IMR-90 (cell line): ENCODE results near the gene THAP10. TPM values are rescaled to one million over a fixed set of nuclear protein-coding genes. Genes with fewer than 3 reads are reported as not detected.

Experiments used
- ATAC-seq: fragments of 200-7000 bp; cut with Tn5 transposase; 2 replicates; pipeline ENCODE4 v1.9.1; 2020; ENCODE audit warnings: low read depth, mild to moderate bottlenecking, moderate library complexity
- BruUV-seq: library from RNA; stranded (reverse); fragments of 400-500 nt; replicated peaks from 2 replicates; lab custom pipeline; 2021; lab: Mats Ljungman, UMichigan
- CTCF ChIA-PET: fragments of 300-600 bp; formaldehyde crosslinking; extraction: SDS; loops from one replicate; lab custom pipeline; 2021; ENCODE audit warnings: antibody characterized with exemption; lab: Yijun Ruan, JAX
- POLR2A ChIA-PET: fragments of 300-600 bp; sonication (Branson Sonifier 250); formaldehyde crosslinking; loops from one replicate; lab custom pipeline; 2022; ENCODE audit warnings: antibody characterized with exemption; ENCODE audit not compliant: unreplicated experiment; lab: Charles Lee
- DNase-seq: peaks from one replicate; pipeline ENCODE4 v3.0.0; 2013
- H2AFZ ChIP-seq: replicated peaks from 2 replicates; pipeline ENCODE3; 2013; ENCODE audit warnings: low read length, mild to moderate bottlenecking; ENCODE audit not compliant: poor library complexity
- H2AK5ac ChIP-seq: 2 replicates; pipeline ENCODE4 v1.6.1; 2013; ENCODE audit warnings: low read depth, low read length, inconsistent platforms
- H2AK9ac ChIP-seq: replicated peaks from 2 replicates; pipeline ENCODE3; 2013; ENCODE audit warnings: mild to moderate bottlenecking, low read depth, low read length, moderate library complexity; ENCODE audit not compliant: poor library complexity
- H2BK120ac ChIP-seq: 2 replicates; pipeline ENCODE4 v1.6.1; 2013; ENCODE audit warnings: low read depth, low read length, inconsistent platforms
- H2BK15ac ChIP-seq: 3 replicates; pipeline ENCODE4 v1.6.1; 2013; ENCODE audit warnings: low read depth, low read length, inconsistent platforms
- H2BK20ac ChIP-seq: 2 replicates; pipeline ENCODE4 v1.6.1; 2013; ENCODE audit warnings: low read depth, mild to moderate bottlenecking, inconsistent platforms, low read length, moderate library complexity
- H2BK5ac ChIP-seq: 2 replicates; pipeline ENCODE4 v1.6.1; 2013; ENCODE audit warnings: mild to moderate bottlenecking, low read depth, low read length, inconsistent platforms; ENCODE audit not compliant: poor library complexity, severe bottlenecking
- H3K14ac ChIP-seq: replicated peaks from 2 replicates; pipeline ENCODE4 v1.6.1; 2013; ENCODE audit warnings: low read depth, low read length, inconsistent platforms
- H3K18ac ChIP-seq: 2 replicates; pipeline ENCODE4 v1.6.1; 2013; ENCODE audit warnings: low read depth, low read length, control low read depth
- H3K23ac ChIP-seq: 2 replicates; pipeline ENCODE4 v1.6.1; 2013; ENCODE audit warnings: low read depth, low read length, inconsistent platforms
- H3K27ac ChIP-seq: 2 replicates; pipeline ENCODE4 v1.5.1; 2013; ENCODE audit warnings: mild to moderate bottlenecking, control low read depth, low read length; ENCODE audit not compliant: insufficient read depth
- H3K27me3 ChIP-seq: 2 replicates; pipeline ENCODE4 v1.6.1; 2013; ENCODE audit warnings: low read length; ENCODE audit not compliant: control insufficient read depth, insufficient read depth
- H3K36me3 ChIP-seq: 2 replicates; pipeline ENCODE4 v1.6.1; 2013; ENCODE audit warnings: low read length, mixed read lengths; ENCODE audit not compliant: control insufficient read depth, insufficient read depth
- H3K4ac ChIP-seq: 2 replicates; pipeline ENCODE4 v1.6.1; 2013; ENCODE audit warnings: low read depth, low read length, inconsistent platforms
- H3K4me1 ChIP-seq: 2 replicates; pipeline ENCODE4 v1.6.1; 2013; ENCODE audit warnings: low read length, mixed read lengths; ENCODE audit not compliant: control insufficient read depth, insufficient read depth
- H3K4me2 ChIP-seq: 2 replicates; pipeline ENCODE4 v1.6.1; 2013; ENCODE audit warnings: low read depth, mild to moderate bottlenecking, control low read depth, low read length, moderate library complexity
- H3K4me3 ChIP-seq: 2 replicates; pipeline ENCODE4 v1.5.1; 2013; ENCODE audit warnings: low read depth, mild to moderate bottlenecking, control low read depth, low read length, moderate library complexity; ENCODE audit not compliant: insufficient read depth
- H3K56ac ChIP-seq: 2 replicates; pipeline ENCODE4 v1.6.1; 2013; ENCODE audit warnings: low read length, inconsistent platforms; ENCODE audit not compliant: insufficient read depth; ENCODE audit errors: extremely low read depth
- H3K79me1 ChIP-seq, 2 experiments: 2 replicates each; pipeline ENCODE4 v1.6.1; 2013; ENCODE audit warnings: low read length in 2 of 2, inconsistent platforms in 1 of 2, low read depth in 1 of 2
- H3K9ac ChIP-seq: 2 replicates; pipeline ENCODE4 v1.6.1; 2013; ENCODE audit warnings: low read depth, low read length, control low read depth
- H3K9me1 ChIP-seq: 2 replicates; pipeline ENCODE4 v1.6.1; 2013; ENCODE audit warnings: low read length, inconsistent platforms; ENCODE audit not compliant: insufficient read depth
- H3K9me3 ChIP-seq: 2 replicates; pipeline ENCODE4 v1.6.1; 2013; ENCODE audit warnings: low read length; ENCODE audit not compliant: control insufficient read depth, insufficient read depth
- H4K20me1 ChIP-seq: 2 replicates; pipeline ENCODE4 v1.6.1; 2013; ENCODE audit warnings: low read length, inconsistent platforms; ENCODE audit not compliant: insufficient read depth
- H4K5ac ChIP-seq: 2 replicates; pipeline ENCODE4 v1.6.1; 2013; ENCODE audit warnings: mild to moderate bottlenecking, low read depth, low read length, control low read depth
- H4K8ac ChIP-seq, 2 experiments: 2 replicates each; pipeline ENCODE4 v1.6.1; 2013; ENCODE audit warnings: low read depth in 2 of 2, low read length in 2 of 2, control low read depth in 1 of 2, inconsistent platforms in 1 of 2
- H4K91ac ChIP-seq: 2 replicates; pipeline ENCODE4 v1.6.1; 2013; ENCODE audit warnings: low read depth, low read length, inconsistent platforms; ENCODE audit not compliant: insufficient read depth
- BHLHE40 ChIP-seq: fragments of 150-350 bp; IDR thresholded peaks from 2 replicates; pipeline ENCODE4 v1.6.1; 2016; ENCODE audit warnings: mild to moderate bottlenecking, low read depth, low read length
- CTCF ChIP-seq: conservative IDR thresholded peaks from 2 replicates; pipeline ENCODE4 v1.5.1; 2012; ENCODE audit warnings: mild to moderate bottlenecking, low read depth, low read length, improper control_type of control experiment
- POLR2A ChIP-seq: IDR thresholded peaks from 2 replicates; pipeline ENCODE4 v1.6.1; 2012; ENCODE audit warnings: mild to moderate bottlenecking, low read depth, low read length
- USF2 ChIP-seq: fragments of 150-350 bp; IDR thresholded peaks from 2 replicates; pipeline ENCODE4 v1.6.1; 2017; ENCODE audit warnings: mild to moderate bottlenecking, antibody characterized with exemption, low read length, low read depth
- WGBS, 2 experiments: methylation state at CpG; one replicate each; pipeline versions ENCODE4 v1.1.5 to v1.1.7; 2013; ENCODE audit warnings: missing lambda C conversion rate in 2 of 2; ENCODE audit not compliant: insufficient read length in 1 of 2; ENCODE audit errors: extremely low coverage in 2 of 2; 5-methylcytosine and 5-hydroxymethylcytosine counted together
- dilution Hi-C: fragments of 300-500 bp; cut with HindIII; formaldehyde crosslinking; loops from one replicate; pipeline ENCODE4 v1.14.3; 2018; ENCODE audit warnings: low sequenced_read_pairs; ENCODE audit not compliant: unreplicated experiment
- in situ Hi-C: fragments of 300-500 bp; cut with MboI; formaldehyde crosslinking; loops from 3 replicates; pipeline ENCODE4 v1.14.3; 2019; ENCODE audit warnings: low sequenced_read_pairs, inconsistent platforms, mixed read lengths
- intact Hi-C: fragments of 100-400 bp; cut with micrococcal nuclease; formaldehyde crosslinking; loops from 2 replicates; pipeline ENCODE4 v1.10.0; 2022
- polyA plus RNA-seq, 3 experiments: library from polyadenylated mRNA; depleted of rRNA; stranded (reverse); fragments of >200 nt; gene quantifications; 2 replicates each; pipeline ENCODE4 v1.2.3, GENCODE V29; 2012; ENCODE audit warnings: low replicate concordance in 1 of 3
- total RNA-seq: library from RNA; depleted of rRNA; stranded (reverse); fragments of >200 nt; gene quantifications from 2 replicates; pipeline ENCODE4 v1.2.3, GENCODE V29; 2012

THAP10 gene
- total and polyA plus RNA-seq, 2 of the 4 experiments (the other 2 are of a cell fraction): 2.3 to 2.8 TPM

- H3K4me2 ChIP-seq: no peak overlapping the region
- no peak overlapping the region for H2BK20ac ChIP-seq
- H3K27me3 ChIP-seq: no peaks in the 10 kb centered on the region
- H3K4me1 ChIP-seq: peaks cover 2% of the 10 kb centered on the region; the same call in 1 of the 2 replicates
- H3K9me3 ChIP-seq: no peaks in the 10 kb centered on the region
- no peaks in the 10 kb centered on the region; the same call in 1 of the 2 replicates for H3K9me1 ChIP-seq
- H3K36me3 ChIP-seq: no peaks in the 10 kb centered on the region
- ATAC-seq (no peak), DNase-seq (peak; percentile 49)
- dilution Hi-C loops (no loop called here), in situ Hi-C loops (no loop called here), intact Hi-C loops (no loop called here)
- H4K8ac ChIP-seq: no peak overlapping the region
- CTCF ChIA-PET: interaction anchor here (0.7 to 1.3 kb wide), 3 partner anchors 9 to 66 kb away, joined by 3 read pairs; partner anchors contain the start of genes LRRC49 and THAP10
- H3K4ac ChIP-seq: peak overlapping the region; percentile 56; the same call in 1 of the 2 replicates
- no peak overlapping the region for H4K5ac ChIP-seq
- H3K27ac ChIP-seq: no peak overlapping the region
- peak overlapping the region; percentile 41; the same call in 1 of the 2 replicates for H3K23ac ChIP-seq
- H3K4me3 ChIP-seq: no peak overlapping the region
- H4K20me1 ChIP-seq: no peaks in the 10 kb centered on the region
- BruUV-seq: no TSS peak
- H3K56ac ChIP-seq: no peak overlapping the region
- H3K9ac ChIP-seq: no peak overlapping the region
- POLR2A ChIA-PET: interaction anchor here (0.6 kb wide), 1 partner anchor 43 kb away, joined by 3 read pairs; no protein-coding TSS in a partner anchor
- H2AFZ ChIP-seq: no peak overlapping the region
- WGBS, 2 experiments: no CpG with 5 or more reads among the region's 2 CpGs
- peak overlapping the region; percentile 39; the same call in 1 of the 2 replicates for H2AK5ac ChIP-seq
- no peak for TF ChIP-seq USF2
- no peak for TF ChIP-seq BHLHE40
- TF ChIP-seq CTCF: no peak
- TF ChIP-seq POLR2A: no peak
- no peak overlapping the region for H3K18ac ChIP-seq
- no peak overlapping the region for H3K14ac ChIP-seq
- no peak overlapping the region; the same call in 1 of the 2 replicates for H2BK120ac ChIP-seq
- H3K79me1 ChIP-seq: 0 out of 4 replicates have a peak, but pooled peaks cover 0 to 6% of the 10 kb centered on the region in 2 experiments
- H4K91ac ChIP-seq: no peak overlapping the region
- no peak overlapping the region for H2AK9ac ChIP-seq
- no peak overlapping the region for H2BK5ac ChIP-seq
- no peak overlapping the region; the same call in 2 of the 3 replicates for H2BK15ac ChIP-seq
Measured at GRCh38 chr15:70880781-70881180, 11.5 kb downstream of the THAP10 start.
